GM19455 (cell line): Measurements from ENCODE around the gene IRF2BP2.

Experiments used
- ATAC-seq: cut with Tn5 transposase; IDR thresholded peaks from one replicate; pipeline ENCODE4 v1.9.1; 2021; ENCODE audit not compliant: unreplicated experiment

IRF2BP2 gene

GRCh38 chr1:234610061-234610665 is at the start of gene IRF2BP2:
Gene IRF2BP2, minus strand, starts transcription at chr1:234610178. Its CDS starts 684 bp downstream, at chr1:234609494.
- ATAC-seq = peak; percentile 0

- no peak for ATAC-seq
Measured at GRCh38 chr1:234659538-234659937, 49.6 kb upstream of the IRF2BP2 start.

- ATAC-seq = no peak
Measured at GRCh38 chr1:234658138-234658537, 48.2 kb upstream of the IRF2BP2 start.

- ATAC-seq = no peak
Measured at GRCh38 chr1:234656944-234657654, 47.1 kb upstream of the IRF2BP2 start.

GRCh38 chr1:234656070-234656895 is 46.3 kb upstream of the IRF2BP2 start:
- ATAC-seq = no peak

GRCh38 chr1:234655328-234656069 is 45.5 kb upstream of the IRF2BP2 start:
- ATAC-seq = no peak

GRCh38 chr1:234654002-234654733 is 44.2 kb upstream of the IRF2BP2 start:
- ATAC-seq = no peak

- ATAC-seq = no peak
Measured at GRCh38 chr1:234649432-234650081, 39.6 kb upstream of the IRF2BP2 start.

- ATAC-seq = no peak
Measured at GRCh38 chr1:234647758-234648157, 37.8 kb upstream of the IRF2BP2 start.

GRCh38 chr1:234647245-234647644 is 37.3 kb upstream of the IRF2BP2 start:
- ATAC-seq = no peak

GRCh38 chr1:234645964-234646363 is 36.0 kb upstream of the IRF2BP2 start:
- no peak for ATAC-seq

GRCh38 chr1:234645474-234645953 is 35.5 kb upstream of the IRF2BP2 start:
- ATAC-seq = no peak

GRCh38 chr1:234644928-234645327 is 35.0 kb upstream of the IRF2BP2 start:
- no peak for ATAC-seq

- ATAC-seq = no peak
Measured at GRCh38 chr1:234643850-234644134, 33.8 kb upstream of the IRF2BP2 start.

GRCh38 chr1:234643111-234643849 is 33.3 kb upstream of the IRF2BP2 start:
- no peak for ATAC-seq

GRCh38 chr1:234642428-234642827 is 32.5 kb upstream of the IRF2BP2 start:
- ATAC-seq = no peak

GRCh38 chr1:234639961-234640360 is 30.0 kb upstream of the IRF2BP2 start:
- ATAC-seq = no peak

GRCh38 chr1:234638832-234639799 is 29.1 kb upstream of the IRF2BP2 start:
- ATAC-seq = no peak
